ENCODE measurements around the gene ANAPC2.

Gene ANAPC2

DNA sequence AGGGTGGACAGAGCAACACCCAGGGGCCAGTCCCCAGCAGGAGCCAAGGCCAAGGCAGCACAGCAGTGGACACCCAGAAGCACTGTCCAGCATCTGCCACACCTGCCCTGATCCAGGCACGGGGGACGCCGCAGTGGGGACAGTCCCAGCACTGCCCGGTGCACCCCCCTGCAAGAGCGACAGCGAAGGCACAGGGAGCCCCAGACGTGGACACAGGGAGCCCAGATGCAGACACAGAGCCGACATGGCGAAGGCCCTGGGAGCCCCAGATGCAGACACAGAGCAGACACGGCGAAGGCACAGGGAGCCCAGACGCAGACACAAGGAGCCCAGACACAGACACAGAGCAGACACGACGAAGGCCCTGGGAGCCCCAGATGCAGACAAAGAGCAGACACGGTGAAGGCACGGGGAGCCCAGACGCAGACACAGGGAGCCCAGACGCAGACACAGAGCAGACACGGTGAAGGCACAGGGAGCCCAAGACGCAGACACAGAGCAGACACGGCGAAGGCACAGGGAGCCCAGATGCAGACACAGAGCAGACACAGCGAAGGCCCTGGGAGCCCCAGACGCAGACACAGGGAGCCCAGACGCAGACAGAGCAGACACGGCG is 4.3 kb downstream of the ANAPC2 start:
- TF ChIP-seq, protein P1, sequence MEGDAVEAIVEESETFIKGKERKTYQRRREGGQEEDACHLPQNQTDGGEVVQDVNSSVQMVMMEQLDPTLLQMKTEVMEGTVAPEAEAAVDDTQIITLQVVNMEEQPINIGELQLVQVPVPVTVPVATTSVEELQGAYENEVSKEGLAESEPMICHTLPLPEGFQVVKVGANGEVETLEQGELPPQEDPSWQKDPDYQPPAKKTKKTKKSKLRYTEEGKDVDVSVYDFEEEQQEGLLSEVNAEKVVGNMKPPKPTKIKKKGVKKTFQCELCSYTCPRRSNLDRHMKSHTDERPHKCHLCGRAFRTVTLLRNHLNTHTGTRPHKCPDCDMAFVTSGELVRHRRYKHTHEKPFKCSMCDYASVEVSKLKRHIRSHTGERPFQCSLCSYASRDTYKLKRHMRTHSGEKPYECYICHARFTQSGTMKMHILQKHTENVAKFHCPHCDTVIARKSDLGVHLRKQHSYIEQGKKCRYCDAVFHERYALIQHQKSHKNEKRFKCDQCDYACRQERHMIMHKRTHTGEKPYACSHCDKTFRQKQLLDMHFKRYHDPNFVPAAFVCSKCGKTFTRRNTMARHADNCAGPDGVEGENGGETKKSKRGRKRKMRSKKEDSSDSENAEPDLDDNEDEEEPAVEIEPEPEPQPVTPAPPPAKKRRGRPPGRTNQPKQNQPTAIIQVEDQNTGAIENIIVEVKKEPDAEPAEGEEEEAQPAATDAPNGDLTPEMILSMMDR (IDR thresholded peaks at IDR 0.05; ENCODE audit: control extremely low read depth, extremely low read depth, low read depth, missing control alignments), result no peak
- DNase-seq (ENCODE audit: extremely low spot score), result no peak
- ChIA-PET CTCF (no interaction called here), POLR2A (interaction anchor here (1.0 kb wide), 1 partner anchor 12 kb away, joined by 3 read pairs; the partner anchor contains the start of gene TMEM210)

- ChIA-PET POLR2A (no interaction called here), CTCF (interaction anchor here (2.6 kb wide), 1 partner anchor 54 kb away, joined by 7 read pairs; no protein-coding TSS in a partner anchor)
- TF ChIP-seq, protein P1 (IDR thresholded peaks at IDR 0.05; ENCODE audit: control extremely low read depth, extremely low read depth, low read depth, missing control alignments), result no peak
- DNase-seq (ENCODE audit: extremely low spot score), result no peak
Measured at GRCh38 chr9:137182836-137183235, 5.5 kb downstream of the ANAPC2 start.

DNA sequence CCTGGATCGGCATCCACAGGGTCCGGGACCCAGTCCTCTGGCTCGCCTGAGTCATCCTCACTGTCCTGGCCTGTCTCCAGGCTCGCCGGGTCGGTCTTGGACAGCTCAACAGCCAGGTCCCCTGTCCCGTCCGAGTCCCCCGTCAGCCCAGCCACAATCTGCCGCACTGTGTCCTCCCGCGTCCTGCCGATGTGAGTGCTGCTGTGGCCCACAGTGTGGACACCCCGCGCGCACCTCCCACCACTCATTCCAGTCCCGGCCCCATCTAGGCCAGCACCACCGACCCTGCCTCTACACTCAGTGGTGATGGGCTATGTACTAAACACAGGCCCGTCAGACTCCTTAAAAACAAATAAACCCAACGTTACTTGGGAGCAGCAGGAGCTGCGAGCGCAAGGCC is 6.7 kb downstream of the ANAPC2 start:
- CTCF ChIA-PET, result interaction anchor here (1.1 to 2.6 kb wide), 3 partner anchors 17 to 55 kb away, joined by 3 to 7 read pairs (median 6); partner anchors contain the start of gene TPRN
- TF ChIP-seq, protein P1 (IDR thresholded peaks at IDR 0.05; ENCODE audit: control extremely low read depth, extremely low read depth, low read depth, missing control alignments), result no peak
- POLR2A ChIA-PET, result no interaction called here
- DNase-seq (ENCODE audit: extremely low spot score), result no peak

- no peak for DNase-seq (ENCODE audit: extremely low spot score)
- POLR2A ChIA-PET, result interaction anchor here (0.7 kb wide), 1 partner anchor 29 kb away, joined by 3 read pairs; no protein-coding TSS in a partner anchor
- TF ChIP-seq, protein P1 (IDR thresholded peaks at IDR 0.05; ENCODE audit: control extremely low read depth, extremely low read depth, low read depth, missing control alignments), result no peak
- CTCF ChIA-PET, result interaction anchor here (1.3 to 2.6 kb wide), 3 partner anchors 18 to 56 kb away, joined by 3 to 7 read pairs (median 6); no protein-coding TSS in a partner anchor
Measured at GRCh38 chr9:137180491-137180890, 7.9 kb downstream of the ANAPC2 start.

DNA sequence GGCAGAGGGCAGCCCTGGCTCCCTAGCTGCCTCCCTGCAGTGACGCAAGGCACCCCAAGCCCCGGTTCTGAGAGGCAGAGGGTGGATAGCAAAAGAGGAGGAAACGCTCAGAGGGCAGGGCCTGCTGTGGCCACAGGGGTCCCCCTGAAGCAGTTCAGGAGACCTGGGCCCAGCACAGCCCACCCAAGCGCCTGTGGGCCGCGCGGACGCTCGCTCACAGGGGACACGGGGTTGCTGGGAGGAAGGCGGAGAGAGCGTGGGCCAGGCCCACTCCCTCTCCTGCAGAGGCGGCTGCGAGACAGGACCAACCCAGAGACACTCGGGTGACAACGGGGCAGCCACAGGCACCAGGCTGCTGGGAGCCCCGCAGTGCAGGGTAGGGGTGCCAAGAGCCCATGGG is 8.6 kb downstream of the ANAPC2 start:
- ChIA-PET POLR2A (interaction anchor here (0.7 kb wide), 1 partner anchor 29 kb away, joined by 3 read pairs; no protein-coding TSS in a partner anchor), CTCF (interaction anchor here (1.3 to 1.9 kb wide), 2 partner anchors 19 to 57 kb away, joined by 3 to 6 read pairs; no protein-coding TSS in a partner anchor)
- DNase-seq (ENCODE audit: extremely low spot score), result no peak
- TF ChIP-seq, protein P1 (IDR thresholded peaks at IDR 0.05; ENCODE audit: control extremely low read depth, extremely low read depth, low read depth, missing control alignments), result no peak

DNA sequence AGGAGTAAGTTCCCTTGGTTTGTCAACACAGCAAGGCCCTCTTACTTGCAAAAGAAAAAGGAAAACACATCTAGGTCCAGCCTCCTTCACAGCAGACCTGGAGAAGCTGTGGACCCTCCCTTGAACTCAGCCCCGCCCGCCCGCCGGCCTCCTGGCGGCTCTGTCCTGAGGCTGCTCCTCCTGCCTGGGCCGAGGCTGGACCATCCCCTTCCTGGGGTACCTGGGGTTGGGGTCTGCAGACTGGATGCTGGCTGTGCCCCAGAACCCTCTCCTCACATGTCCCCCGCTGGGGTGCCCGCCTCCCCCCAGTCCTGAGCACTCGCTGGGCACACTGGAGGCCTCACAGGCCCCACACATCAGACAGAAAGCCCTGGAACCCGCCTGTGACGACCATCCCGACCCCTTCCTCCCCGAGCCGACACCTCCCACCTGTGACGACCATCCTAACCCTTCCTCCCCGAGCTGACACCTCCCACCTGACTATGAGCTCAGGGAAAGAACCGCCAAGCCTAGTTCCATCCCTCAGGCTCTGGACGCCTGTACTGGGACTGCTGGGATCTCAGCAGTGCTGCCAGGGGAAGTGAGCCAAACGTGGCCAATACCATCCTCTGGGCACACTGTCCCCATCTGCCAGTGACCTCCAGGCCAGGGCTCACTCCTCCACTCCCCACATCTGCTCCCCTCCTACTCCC is 9.3 kb downstream of the ANAPC2 start:
- DNase-seq (ENCODE audit: extremely low spot score), result no peak
- TF ChIP-seq, protein P1 (IDR thresholded peaks at IDR 0.05; ENCODE audit: control extremely low read depth, extremely low read depth, low read depth, missing control alignments), result no peak
- POLR2A ChIA-PET, result no interaction called here
- CTCF ChIA-PET, result interaction anchor here (1.3 kb wide), 1 partner anchor 57 kb away, joined by 3 read pairs; no protein-coding TSS in a partner anchor

Measured in GM10248 (cell line).